SK-N-SH (cell line): ENCODE measurements around the gene BRAT1. TPM values are rescaled to one million over a fixed set of nuclear protein-coding genes. Genes with fewer than 3 reads are reported as not detected.
A peak's percentile ranks its signal among the peaks of the same experiment; 100 is the strongest.

ENCODE experiments used
- CTCF ChIA-PET: fragments of 300-600, 350-600 bp; formaldehyde crosslinking; extraction: SDS; loops from one replicate; lab custom pipeline; 2021; lab: Yijun Ruan, JAX
- POLR2A ChIA-PET: fragments of 350-600 bp; sonication (Branson Sonifier 250); formaldehyde crosslinking; extraction: SDS; loops from one replicate; lab custom pipeline; 2020; ENCODE audit warnings: antibody characterized with exemption, inconsistent platforms; lab: Yijun Ruan, JAX
- DNase-seq: peaks from one replicate; pipeline ENCODE4 v3.0.0; 2012
- H2AFZ ChIP-seq: fragments of 200-600 bp; sonication (generic); 2 replicates; pipeline ENCODE4 v1.8.1; 2016; ENCODE audit warnings: antibody characterized with exemption, mild to moderate bottlenecking, low read depth
- H3F3A ChIP-seq: fragments of 200-600 bp; sonication (generic); replicated peaks from 2 replicates; pipeline ENCODE3; 2016; ENCODE audit warnings: antibody characterized with exemption, mild to moderate bottlenecking; ENCODE audit not compliant: insufficient read depth
- H3K27ac ChIP-seq, 2 experiments: fragments of 200-500 bp in 1 of 2; fragments of 200-600 bp in 1 of 2; sonication (Bioruptor generic) in 1 of 2; sonication (generic), shearing (Covaris generic) in 1 of 2; 2 replicates each; pipeline versions ENCODE4 v1.5.1 to v1.6.1; 2014 to 2016; ENCODE audit warnings: low read depth in 2 of 2, inconsistent platforms in 1 of 2, low read length in 1 of 2, mild to moderate bottlenecking in 1 of 2, mixed read lengths in 1 of 2
- H3K27me3 ChIP-seq: fragments of 200-600 bp; sonication (generic), shearing (Covaris generic); 2 replicates; pipeline ENCODE4 v1.6.1; 2016; ENCODE audit warnings: mixed run types; ENCODE audit not compliant: insufficient read depth
- H3K36me3 ChIP-seq, 2 experiments: fragments of 200-500 bp in 1 of 2; fragments of 200-600 bp in 1 of 2; sonication (Bioruptor generic) in 1 of 2; sonication (generic) in 1 of 2; replicated peaks in 1 of 2; 2 replicates each; pipeline versions ENCODE3 to v1.5.1; 2014 to 2016; ENCODE audit warnings: low read length in 1 of 2, mild to moderate bottlenecking in 1 of 2; ENCODE audit not compliant: insufficient read depth in 2 of 2, control insufficient read depth in 1 of 2
- H3K4me1 ChIP-seq, 2 experiments: fragments of 200-500 bp in 1 of 2; fragments of 200-600 bp in 1 of 2; sonication (Bioruptor generic) in 1 of 2; sonication (generic), shearing (Covaris generic) in 1 of 2; 2 replicates each; pipeline versions ENCODE4 v1.5.1 to v1.6.1; 2014 to 2016; ENCODE audit warnings: low read depth in 1 of 2, low read length in 1 of 2, mixed run types in 1 of 2; ENCODE audit not compliant: insufficient read depth in 2 of 2, control insufficient read depth in 1 of 2
- H3K4me2 ChIP-seq: fragments of 200-600 bp; sonication (generic), shearing (Covaris generic); 2 replicates; pipeline ENCODE4 v1.6.1; 2017; ENCODE audit warnings: mixed run types
- H3K4me3 ChIP-seq, 2 experiments: fragments of 200-500 bp in 1 of 2; fragments of 200-600 bp in 1 of 2; sonication (Bioruptor generic) in 1 of 2; sonication (generic), shearing (Covaris generic) in 1 of 2; 2 replicates each; pipeline versions ENCODE4 v1.5.1 to v1.8.1; 2014 to 2016; ENCODE audit warnings: low read depth in 2 of 2, inconsistent platforms in 1 of 2, low read length in 1 of 2, mild to moderate bottlenecking in 1 of 2, mixed read lengths in 1 of 2, moderate library complexity in 1 of 2
- H3K79me2 ChIP-seq: fragments of 200-600 bp; sonication (generic); 2 replicates; pipeline ENCODE4 v1.8.1; 2017; ENCODE audit warnings: mild to moderate bottlenecking; ENCODE audit not compliant: insufficient read depth
- H3K9ac ChIP-seq: fragments of 200-600 bp; sonication (generic); 2 replicates; pipeline ENCODE4 v1.6.1; 2017; ENCODE audit warnings: mixed run types
- H3K9me2 ChIP-seq: fragments of 200-600 bp; sonication (generic); 2 replicates; pipeline ENCODE4 v1.6.1; 2017; ENCODE audit warnings: mixed run types
- H3K9me3 ChIP-seq: fragments of 200-600 bp; sonication (generic); 2 replicates; pipeline ENCODE4 v1.6.1; 2017; ENCODE audit warnings: mixed run types, mild to moderate bottlenecking, moderate library complexity
- H4K20me1 ChIP-seq: fragments of 200-600 bp; sonication (generic); 2 replicates; pipeline ENCODE4 v1.6.1; 2017; ENCODE audit warnings: mild to moderate bottlenecking, mixed run types; ENCODE audit not compliant: insufficient read depth
- CHD2 ChIP-seq: fragments of 150-350 bp; IDR thresholded peaks from 2 replicates; pipeline ENCODE4 v1.6.1; 2018; ENCODE audit warnings: low read length; ENCODE audit not compliant: partially characterized antibody
- CTCF ChIP-seq: fragments of 200-600 bp; sonication (generic); IDR thresholded peaks from 2 replicates; pipeline ENCODE4 v1.6.1; 2017; ENCODE audit warnings: antibody characterized with exemption, mild to moderate bottlenecking, moderate library complexity
- ELF1 ChIP-seq: IDR thresholded peaks from 2 replicates; pipeline ENCODE4 v1.4.0; 2012
- EP300 ChIP-seq, 2 experiments: IDR thresholded peaks; 2 replicates each; pipeline versions ENCODE4 v1.4.0 to v1.6.1; 2012; ENCODE audit warnings: borderline replicate concordance in 1 of 2, low read depth in 1 of 2, low read length in 1 of 2
- FOSL2 ChIP-seq: IDR thresholded peaks from 2 replicates; pipeline ENCODE4 v1.4.0; 2012; ENCODE audit warnings: low read depth, mild to moderate bottlenecking, moderate library complexity, borderline replicate concordance
- FOXJ3 ChIP-seq: sonication (generic); formaldehyde crosslinking; IDR thresholded peaks from 2 replicates; pipeline ENCODE4 v1.5.1; 2020; ENCODE audit warnings: mild to moderate bottlenecking, missing genetic modification reagents
- FOXM1 ChIP-seq: IDR thresholded peaks from 2 replicates; pipeline ENCODE4 v1.4.0; 2012; ENCODE audit warnings: low read depth, mild to moderate bottlenecking
- GABPA ChIP-seq: IDR thresholded peaks from 2 replicates; pipeline ENCODE4 v1.4.0; 2012; ENCODE audit warnings: low read depth, mild to moderate bottlenecking
- GATA2 ChIP-seq: sonication (generic); formaldehyde crosslinking; IDR thresholded peaks from 2 replicates; pipeline ENCODE4 v1.5.0; 2020; ENCODE audit warnings: mild to moderate bottlenecking, missing genetic modification reagents
- IRF3 ChIP-seq: fragments of 150-350 bp; IDR thresholded peaks from 2 replicates; pipeline ENCODE4 v1.6.1; 2016; ENCODE audit warnings: mild to moderate bottlenecking, low read depth, low read length
- JUND ChIP-seq: IDR thresholded peaks from 2 replicates; pipeline ENCODE4 v1.4.0; 2012
- MEF2A ChIP-seq: IDR thresholded peaks from 2 replicates; pipeline ENCODE4 v1.4.0; 2012; ENCODE audit warnings: low read depth, borderline replicate concordance
- MXI1 ChIP-seq: IDR thresholded peaks from 2 replicates; pipeline ENCODE4 v1.6.1; 2012; ENCODE audit warnings: mild to moderate bottlenecking, low read depth, low read length, improper control_type of control experiment
- RCOR1 ChIP-seq: fragments of 150-350 bp; IDR thresholded peaks from 2 replicates; pipeline ENCODE4 v1.6.1; 2017; ENCODE audit warnings: antibody characterized with exemption, low read length
- REST ChIP-seq: IDR thresholded peaks from 2 replicates; pipeline ENCODE4 v1.6.1; 2012; ENCODE audit warnings: mild to moderate bottlenecking, low read depth, low read length, moderate library complexity
- RFX5 ChIP-seq: IDR thresholded peaks from 2 replicates; pipeline ENCODE4 v1.6.1; 2012; ENCODE audit warnings: mild to moderate bottlenecking, improper control_type of control experiment, low read length
- RXRA ChIP-seq: IDR thresholded peaks from 2 replicates; pipeline ENCODE4 v1.4.0; 2012; ENCODE audit warnings: low read depth, mild to moderate bottlenecking, borderline replicate concordance
- SIN3A ChIP-seq: IDR thresholded peaks from 2 replicates; pipeline ENCODE4 v1.6.1; 2012; ENCODE audit warnings: low read depth, mild to moderate bottlenecking, low read length, moderate library complexity, borderline replicate concordance
- SMC3 ChIP-seq: IDR thresholded peaks from 2 replicates; pipeline ENCODE4 v1.6.1; 2012; ENCODE audit warnings: low read depth, low read length, improper control_type of control experiment
- TAF1 ChIP-seq: IDR thresholded peaks from 2 replicates; pipeline ENCODE4 v1.6.1; 2012; ENCODE audit warnings: low read depth, mild to moderate bottlenecking, low read length, moderate library complexity, borderline replicate concordance
- TCF12 ChIP-seq: IDR thresholded peaks from 2 replicates; pipeline ENCODE4 v1.4.0; 2012
- TEAD4 ChIP-seq: IDR thresholded peaks from 2 replicates; pipeline ENCODE4 v1.4.0; 2012; ENCODE audit warnings: mild to moderate bottlenecking, borderline replicate concordance; ENCODE audit not compliant: insufficient read depth
- USF2 ChIP-seq: fragments of 150-350 bp; IDR thresholded peaks from 2 replicates; pipeline ENCODE4 v1.6.1; 2017; ENCODE audit warnings: antibody characterized with exemption, low read length, low read depth, borderline replicate concordance
- YY1 ChIP-seq: IDR thresholded peaks from 2 replicates; pipeline ENCODE4 v1.4.0; 2012; ENCODE audit warnings: low read depth, mild to moderate bottlenecking
- ZBTB33 ChIP-seq: IDR thresholded peaks from 2 replicates; pipeline ENCODE4 v1.4.0; 2012; ENCODE audit warnings: low read depth, borderline replicate concordance
- WGBS: methylation state at CpG from one replicate; pipeline ENCODE4 v1.1.6; 2017; ENCODE audit warnings: low lambda C conversion rate; 5-methylcytosine and 5-hydroxymethylcytosine counted together
- polyA plus RNA-seq, 3 experiments: library from polyadenylated mRNA; depleted of rRNA; stranded (reverse); fragments of >200 nt; gene quantifications; 2 replicates each; pipeline ENCODE4 v1.2.3, GENCODE V29; 2012

BRAT1 gene
- polyA plus RNA-seq, 1 of the 3 experiments (the other 2 are of a cell fraction), result 36.2 TPM

GRCh38 chr7:2517026-2517425 lies 38.3 kb downstream of the BRAT1 start:
- H3K27me3 ChIP-seq, result no peaks in the 10 kb centered on the region
- 28% methylated on average over 8 of the region's 8 CpGs for WGBS
- peak overlapping the region; percentile 40; the same call in 1 of the 2 replicates for H3K9ac ChIP-seq
- H3K4me3 ChIP-seq, result no peak overlapping the region
- peak overlapping the region; percentile 61 for H3K4me2 ChIP-seq
- H3K36me3 ChIP-seq, result no peaks in the 10 kb centered on the region
- H4K20me1 ChIP-seq, result peaks cover 10% of the 10 kb centered on the region; the same call in 1 of the 2 replicates
- peaks cover 21% of the 10 kb centered on the region for H3K79me2 ChIP-seq
- no peaks in the 10 kb centered on the region for H3K9me2 ChIP-seq
- peaks cover 38 to 80% of the 10 kb centered on the region in 2 experiments; a peak in 3 of 4 replicates for H3K4me1 ChIP-seq
- H3F3A ChIP-seq, result peaks cover 7% of the 10 kb centered on the region
- H2AFZ ChIP-seq, result peak overlapping the region; percentile 1; the same call in 1 of the 2 replicates
- CTCF ChIA-PET, result interaction anchor here (0.8 to 1.7 kb wide), 10 partner anchors 9 to 153 kb away, joined by 3 to 4 read pairs (median 3); no protein-coding TSS in a partner anchor
- H3K27ac ChIP-seq, result peak overlapping the region in 1 of 2 experiments; percentile 60; a peak in 2 of 4 replicates
- POLR2A ChIA-PET, result no interaction called here
- no peak for DNase-seq
- no peaks in the 10 kb centered on the region for H3K9me3 ChIP-seq
- TF ChIP-seq FOXJ3 (CRISPR knock-in tag) (no peak), YY1 (no peak), REST (0 out of 2 replicates have a peak, but pooled peaks have one; percentile 23), IRF3 (no peak), USF2 (no peak), FOSL2 (no peak; the same call in 1 of the 2 replicates), ELF1 (no peak), FOXM1 (no peak; the same call in 1 of the 2 replicates), RCOR1 (no peak), TAF1 (peak; percentile 13; the same call in 1 of the 2 replicates), RFX5 (no peak), MXI1 (no peak), RXRA (no peak), ZBTB33 (no peak), JUND (no peak), SMC3 (no peak), TCF12 (peak; percentile 76), SIN3A (peak; percentile 56; the same call in 1 of the 2 replicates), EP300 (IDR thresholded peaks at IDR 0.05; ENCODE audit: borderline replicate concordance in 1 of 2, low read depth in 1 of 2, low read length in 1 of 2) (no peak; a peak in 1 of 4 replicates), MEF2A (no peak), TEAD4 (peak; percentile 88; the same call in 1 of the 2 replicates), CHD2 (no peak), GATA2 (no peak), CTCF (0 out of 2 replicates have a peak, but pooled peaks have one; percentile 26), GABPA (no peak)
